NB4 (cell line): ENCODE results near the gene TPSD1.

Source experiments
- POLR2A ChIP-seq: IDR thresholded peaks from 2 replicates; pipeline ENCODE4 v1.6.1; 2011; ENCODE audit warnings: mild to moderate bottlenecking; ENCODE audit not compliant: insufficient read length; ENCODE audit errors: extremely low read depth
- TF ChIP-seq, protein P1 (sequence below): IDR thresholded peaks from one replicate; pipeline ENCODE4 v1.5.1; 2012; ENCODE audit warnings: low read depth, low read length

DNA sequence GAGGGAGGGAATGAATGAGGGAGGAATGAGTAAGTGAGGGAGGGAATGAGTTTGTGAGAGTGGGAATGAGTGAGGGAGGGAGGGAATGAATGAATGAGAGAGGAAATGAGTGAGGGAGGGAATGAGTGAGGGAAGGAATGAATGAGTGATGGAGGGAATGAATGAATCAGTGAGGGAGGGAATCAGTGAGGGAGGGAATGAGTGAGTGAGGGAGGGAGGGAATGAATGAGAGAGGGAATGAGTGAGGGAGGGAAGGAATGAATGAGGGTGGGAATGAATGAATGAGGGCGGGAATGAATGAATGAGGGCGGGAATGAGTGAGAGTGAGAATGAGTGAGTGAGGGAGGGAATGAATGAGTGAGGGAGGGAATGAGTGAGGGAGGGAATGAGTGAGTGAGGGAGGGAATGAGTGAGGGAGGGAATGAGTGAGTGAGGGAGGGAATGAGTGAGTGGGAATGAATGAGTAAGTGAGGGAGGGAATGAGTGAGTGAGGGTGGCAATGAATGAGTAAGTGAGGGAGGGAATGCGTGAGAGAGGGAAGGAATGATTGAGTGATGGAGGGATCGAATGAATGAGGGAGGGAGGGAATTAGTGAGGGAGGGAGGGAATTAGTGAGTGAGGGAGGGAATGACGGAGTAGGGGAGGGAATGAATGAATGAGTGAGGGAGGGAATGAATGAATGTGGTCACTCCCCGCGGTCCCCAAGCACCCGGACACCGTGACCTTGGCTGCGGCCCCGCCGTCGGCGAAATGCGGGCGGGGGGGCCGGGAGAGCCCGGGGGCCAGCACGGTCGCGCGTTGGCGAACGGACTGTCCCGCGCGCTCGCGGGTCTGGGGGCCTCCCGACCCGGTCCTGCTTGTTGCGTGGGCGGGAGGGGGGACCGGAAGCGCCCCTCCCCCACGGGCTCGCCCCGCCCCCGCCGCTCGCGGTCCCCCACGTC is 52.4 kb downstream of the TPSD1 start:
- TF ChIP-seq, protein P1, sequence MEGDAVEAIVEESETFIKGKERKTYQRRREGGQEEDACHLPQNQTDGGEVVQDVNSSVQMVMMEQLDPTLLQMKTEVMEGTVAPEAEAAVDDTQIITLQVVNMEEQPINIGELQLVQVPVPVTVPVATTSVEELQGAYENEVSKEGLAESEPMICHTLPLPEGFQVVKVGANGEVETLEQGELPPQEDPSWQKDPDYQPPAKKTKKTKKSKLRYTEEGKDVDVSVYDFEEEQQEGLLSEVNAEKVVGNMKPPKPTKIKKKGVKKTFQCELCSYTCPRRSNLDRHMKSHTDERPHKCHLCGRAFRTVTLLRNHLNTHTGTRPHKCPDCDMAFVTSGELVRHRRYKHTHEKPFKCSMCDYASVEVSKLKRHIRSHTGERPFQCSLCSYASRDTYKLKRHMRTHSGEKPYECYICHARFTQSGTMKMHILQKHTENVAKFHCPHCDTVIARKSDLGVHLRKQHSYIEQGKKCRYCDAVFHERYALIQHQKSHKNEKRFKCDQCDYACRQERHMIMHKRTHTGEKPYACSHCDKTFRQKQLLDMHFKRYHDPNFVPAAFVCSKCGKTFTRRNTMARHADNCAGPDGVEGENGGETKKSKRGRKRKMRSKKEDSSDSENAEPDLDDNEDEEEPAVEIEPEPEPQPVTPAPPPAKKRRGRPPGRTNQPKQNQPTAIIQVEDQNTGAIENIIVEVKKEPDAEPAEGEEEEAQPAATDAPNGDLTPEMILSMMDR, result no peak
- no peak for TF ChIP-seq POLR2A
